Activated naive CD4-positive, alpha-beta T cell treated with anti-CD3 and anti-CD28 coated beads, Interleukin-2, amount 10 ng/mL, durations not matched to agents 7 days and 5 days (primary cell): ENCODE data around the gene CNTFR.

Experiments
- CTCF ChIA-PET: fragments of 350-600 bp; sonication (Branson Sonifier 250); formaldehyde crosslinking; loops from one replicate; lab custom pipeline; 2021; ENCODE audit warnings: antibody characterized with exemption; lab: Charles Lee
- DNase-seq: peaks from one replicate; pipeline ENCODE4 v3.0.0-alpha.2; 2020
- H3K27ac Mint-ChIP-seq: one replicate; pipeline ENCODE4 v1.8.0; 2021; ENCODE audit warnings: mild to moderate bottlenecking, moderate library complexity, mixed read lengths
- H3K27me3 Mint-ChIP-seq: one replicate; pipeline ENCODE4 v1.8.0; 2021; ENCODE audit warnings: mild to moderate bottlenecking, mixed read lengths
- H3K36me3 Mint-ChIP-seq: one replicate; pipeline ENCODE4 v1.8.0; 2021; ENCODE audit warnings: mixed read lengths
- H3K4me1 Mint-ChIP-seq: one replicate; pipeline ENCODE4 v1.8.0; 2021; ENCODE audit warnings: mixed read lengths
- H3K4me3 Mint-ChIP-seq: one replicate; pipeline ENCODE4 v1.8.0; 2021; ENCODE audit warnings: mild to moderate bottlenecking, moderate library complexity, mixed read lengths
- H3K9me3 Mint-ChIP-seq: one replicate; pipeline ENCODE4 v1.8.0; 2021; ENCODE audit warnings: mixed read lengths

CNTFR gene

DNA sequence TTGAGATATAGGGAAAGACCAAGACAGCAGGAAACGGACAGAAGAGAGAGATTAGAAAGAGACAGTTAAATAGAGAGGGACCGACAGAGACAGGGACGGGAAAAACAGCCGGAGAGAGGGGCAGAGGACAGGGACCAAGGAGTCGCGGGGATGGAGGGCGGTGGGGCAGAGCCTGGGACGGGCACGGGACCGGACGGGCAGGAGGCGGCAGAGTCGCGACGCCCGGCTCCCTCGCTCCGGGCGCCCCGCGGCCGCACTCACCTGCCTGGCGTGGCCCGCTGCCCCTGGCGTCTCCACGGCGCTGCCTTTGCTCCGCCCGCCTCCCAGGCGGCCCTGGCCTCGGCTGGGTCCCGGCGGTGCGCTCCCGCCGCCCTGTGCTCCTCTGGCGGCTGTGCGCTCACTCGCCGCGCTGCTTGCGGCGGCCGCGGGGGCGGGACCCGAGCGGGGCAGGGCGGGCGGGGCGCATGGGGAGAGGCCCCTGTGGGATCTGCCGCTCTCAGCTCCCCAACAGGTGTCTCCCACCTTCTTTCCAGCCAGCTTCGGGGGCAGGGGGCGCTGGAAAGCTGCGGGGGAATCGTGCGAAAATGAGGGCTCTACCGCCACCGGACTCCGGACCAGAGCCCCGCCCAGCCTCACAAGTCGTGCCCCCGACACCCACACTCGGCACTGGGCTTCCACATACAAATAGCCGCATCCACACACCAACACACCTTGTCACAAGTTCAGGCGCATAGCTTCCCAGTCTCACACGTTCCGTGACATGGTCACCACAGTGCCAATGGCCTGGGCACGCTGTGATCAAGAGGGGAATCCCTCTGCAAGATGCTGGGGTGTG, 39.3 kb upstream of the CNTFR start, which contains the start of gene ARID3C:
Gene ARID3C (minus strand): TSS at position 411 of the 835 bp plus-strand sequence. CDS start 1,052 bp downstream, outside the sequence.
- no peaks in the 10 kb centered on the region for H3K9me3 Mint-ChIP-seq
- peaks cover 18% of the 10 kb centered on the region for H3K4me1 Mint-ChIP-seq
- peak within 1 kb of the TSS; percentile 65 for H3K4me3 Mint-ChIP-seq
- no peaks in the 10 kb centered on the region for H3K36me3 Mint-ChIP-seq
- CTCF ChIA-PET, result interaction anchor here (1.3 to 9.9 kb wide), 2 partner anchors 14 to 23 kb away, joined by 4 to 130 read pairs; partner anchors contain the start of gene RPP25L
- H3K27me3 Mint-ChIP-seq, result peaks cover 76% of the 10 kb centered on the region
- peak; percentile 58 for DNase-seq
- H3K27ac Mint-ChIP-seq, result no peak within 1 kb of the TSS

DNA sequence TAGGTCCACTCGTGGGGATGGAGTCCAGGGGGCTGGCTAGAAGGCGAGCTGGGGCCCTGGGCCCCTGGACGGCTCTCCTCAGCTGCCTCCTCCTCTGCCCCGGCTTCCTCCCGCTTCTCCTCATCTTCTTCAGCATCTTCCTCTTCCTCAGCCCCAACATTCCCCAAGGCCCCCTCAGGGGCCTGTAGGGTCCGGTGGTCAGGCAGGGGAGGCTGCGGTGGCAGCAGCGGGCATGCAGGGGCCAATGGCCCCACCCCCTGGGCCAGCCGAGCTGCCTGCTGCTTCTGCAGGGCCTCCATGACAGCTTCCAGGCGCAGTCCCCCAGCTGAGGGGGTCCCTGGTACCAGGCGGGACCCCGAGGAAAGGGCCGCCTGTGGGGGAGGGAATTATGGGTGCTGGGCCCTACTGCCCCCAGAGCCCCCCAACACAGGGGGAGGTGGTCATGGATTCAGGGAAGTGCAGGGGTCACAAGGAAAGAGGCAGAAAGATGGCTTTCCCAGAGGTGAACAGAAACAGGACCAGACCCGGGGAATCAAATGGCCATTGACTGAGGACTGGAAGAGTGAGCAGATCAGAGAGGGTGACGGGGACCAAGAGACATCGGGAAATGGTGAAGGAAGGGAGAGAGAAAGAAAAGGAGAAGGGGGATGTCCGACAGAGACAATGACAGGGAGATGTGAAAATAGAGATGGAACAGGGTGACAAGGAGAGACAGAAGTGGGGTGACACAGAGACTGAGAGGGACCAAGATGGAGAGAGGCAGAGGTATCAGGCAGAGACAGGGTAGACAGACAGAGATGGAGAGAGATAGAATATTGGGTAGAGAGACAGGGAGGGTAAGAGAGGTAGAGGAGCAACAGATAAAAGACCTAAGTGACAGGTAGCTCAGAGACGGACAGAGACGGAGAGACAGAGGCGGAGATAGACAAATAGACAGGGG, 38.5 kb upstream of the CNTFR start:
- H3K27me3 Mint-ChIP-seq, result peaks cover 84% of the 10 kb centered on the region

GRCh38 chr9:34625186-34625486, 35.6 kb upstream of the CNTFR start:
- no peaks in the 10 kb centered on the region for H3K9me3 Mint-ChIP-seq
- no peak for DNase-seq
- peaks cover 96% of the 10 kb centered on the region for H3K27me3 Mint-ChIP-seq
- H3K4me1 Mint-ChIP-seq, result peaks cover 28% of the 10 kb centered on the region
- no peak overlapping the region for H3K27ac Mint-ChIP-seq
- H3K4me3 Mint-ChIP-seq, result no peak overlapping the region
- H3K36me3 Mint-ChIP-seq, result no peaks in the 10 kb centered on the region
- CTCF ChIA-PET, result interaction anchor here (1.1 to 2.4 kb wide), 5 partner anchors 8 to 33 kb away, joined by 3 to 13 read pairs (median 5); partner anchors contain the start of gene SIGMAR1

More for the DNA sequence above, 38.5 kb upstream of the CNTFR start:
- H3K27ac Mint-ChIP-seq, result no peak overlapping the region
- H3K36me3 Mint-ChIP-seq, result no peaks in the 10 kb centered on the region
- no peaks in the 10 kb centered on the region for H3K9me3 Mint-ChIP-seq
- CTCF ChIA-PET, result no interaction called here
- H3K4me3 Mint-ChIP-seq, result peak overlapping the region; percentile 60
- DNase-seq, result no peak
- peaks cover 21% of the 10 kb centered on the region for H3K4me1 Mint-ChIP-seq

- no peaks in the 10 kb centered on the region for H3K9me3 Mint-ChIP-seq
- CTCF ChIA-PET, result interaction anchor here (1.1 to 2.4 kb wide), 3 partner anchors 10 to 13 kb away, joined by 3 to 13 read pairs (median 7); partner anchors contain the start of gene SIGMAR1
Measured at GRCh38 chr9:34624475-34625185, 35.1 kb upstream of the CNTFR start.

GRCh38 chr9:34623374-34624235, 34.1 kb upstream of the CNTFR start:
- peak; percentile 29 for DNase-seq
- no peak overlapping the region for H3K27ac Mint-ChIP-seq
- no peaks in the 10 kb centered on the region for H3K36me3 Mint-ChIP-seq
- CTCF ChIA-PET, result interaction anchor here (0.7 to 4.1 kb wide), 3 partner anchors 9 to 32 kb away, joined by 4 to 40 read pairs (median 5); no protein-coding TSS in a partner anchor
- H3K4me1 Mint-ChIP-seq, result peaks cover 36% of the 10 kb centered on the region
- H3K9me3 Mint-ChIP-seq, result no peaks in the 10 kb centered on the region
- H3K27me3 Mint-ChIP-seq, result peaks cover 80% of the 10 kb centered on the region
- no peak overlapping the region for H3K4me3 Mint-ChIP-seq

More at GRCh38 chr9:34624475-34625185, 35.1 kb upstream of the CNTFR start:
- Mint-ChIP-seq H3K4me3 (no peak overlapping the region), H3K4me1 (peaks cover 31% of the 10 kb centered on the region), H3K36me3 (no peaks in the 10 kb centered on the region), H3K27me3 (peaks cover 91% of the 10 kb centered on the region), H3K27ac (no peak overlapping the region)
- DNase-seq, result no peak

GRCh38 chr9:34620061-34620994, 30.8 kb upstream of the CNTFR start, which contains the start of gene DCTN3:
DCTN3 (minus strand) TSS chr9:34620495; CDS start chr9:34620464, 31 bp downstream.
- Mint-ChIP-seq H3K4me3 (peak within 1 kb of the TSS; percentile 85), H3K27me3 (peaks cover 48% of the 10 kb centered on the region), H3K9me3 (no peaks in the 10 kb centered on the region), H3K4me1 (peaks cover 32% of the 10 kb centered on the region), H3K27ac (peak within 1 kb of the TSS; percentile 76), H3K36me3 (peaks cover 17% of the 10 kb centered on the region)
- peak; percentile 97 for DNase-seq
- CTCF ChIA-PET, result interaction anchor here (0.8 to 4.1 kb wide), 9 partner anchors 11 to 119 kb away, joined by 3 to 40 read pairs (median 4); partner anchors contain the start of genes GALT and SIGMAR1

- no peak for DNase-seq
- peaks cover 34% of the 10 kb centered on the region for H3K36me3 Mint-ChIP-seq
- CTCF ChIA-PET, result interaction anchor here (1.0 to 8.5 kb wide), 4 partner anchors 12 to 87 kb away, joined by 3 to 130 read pairs (median 4); partner anchors contain the start of gene SIGMAR1
- H3K4me1 Mint-ChIP-seq, result peaks cover 41% of the 10 kb centered on the region
- H3K4me3 Mint-ChIP-seq, result no peak overlapping the region
- H3K27ac Mint-ChIP-seq, result no peak overlapping the region
- H3K9me3 Mint-ChIP-seq, result no peaks in the 10 kb centered on the region
- H3K27me3 Mint-ChIP-seq, result no peaks in the 10 kb centered on the region
Measured at GRCh38 chr9:34615132-34615531, 25.6 kb upstream of the CNTFR start.

DNA sequence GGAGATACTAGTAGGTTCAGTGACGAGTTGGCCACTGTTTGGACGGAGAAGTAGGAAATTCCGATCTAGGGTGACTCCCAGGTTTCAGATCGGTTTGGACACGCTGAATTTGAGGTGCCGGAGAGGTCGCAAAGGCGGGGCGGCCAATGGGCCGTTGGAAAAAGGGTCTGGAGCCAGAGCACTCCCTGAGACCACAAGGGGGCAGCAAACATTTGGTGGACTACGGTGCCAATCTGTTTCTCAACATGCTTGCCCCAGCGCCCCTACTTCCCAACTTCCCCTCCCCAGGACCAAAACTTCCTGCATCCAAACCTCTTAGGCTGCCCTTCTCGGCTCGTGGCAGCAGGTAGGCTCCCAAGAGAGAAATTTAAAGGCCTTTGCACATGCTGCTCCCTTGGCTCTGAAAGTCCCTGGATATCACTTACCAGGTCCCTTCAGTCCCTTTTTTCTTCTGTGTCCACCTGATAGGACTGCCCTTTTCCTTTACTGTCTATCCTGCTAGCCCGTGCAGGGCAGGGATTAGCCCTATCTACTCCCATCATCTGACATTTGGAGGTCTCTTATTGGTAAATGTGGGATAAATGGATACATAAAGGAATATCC, 23.4 kb upstream of the CNTFR start:
- peak; percentile 78 for DNase-seq
- CTCF ChIA-PET, result interaction anchor here (0.7 to 8.5 kb wide), 9 partner anchors 9 to 160 kb away, joined by 3 to 130 read pairs (median 3); partner anchors contain the start of genes GALT and SIGMAR1
- Mint-ChIP-seq H3K4me1 (peaks cover 26% of the 10 kb centered on the region), H3K9me3 (no peaks in the 10 kb centered on the region), H3K27ac (peak overlapping the region; percentile 89), H3K27me3 (no peaks in the 10 kb centered on the region), H3K36me3 (peaks cover 31% of the 10 kb centered on the region), H3K4me3 (peak overlapping the region; percentile 91)

- CTCF ChIA-PET, result interaction anchor here (1.0 to 8.5 kb wide), 5 partner anchors 10 to 154 kb away, joined by 3 to 130 read pairs (median 4); partner anchors contain the start of genes DNAI1, FAM219A and SIGMAR1
- H3K36me3 Mint-ChIP-seq, result peaks cover 28% of the 10 kb centered on the region
- no peaks in the 10 kb centered on the region for H3K27me3 Mint-ChIP-seq
- H3K9me3 Mint-ChIP-seq, result no peaks in the 10 kb centered on the region
- H3K4me1 Mint-ChIP-seq, result peaks cover 26% of the 10 kb centered on the region
- H3K4me3 Mint-ChIP-seq, result peak within 1 kb of the TSS; percentile 91
- DNase-seq, result peak; percentile 88
- H3K27ac Mint-ChIP-seq, result peak within 1 kb of the TSS; percentile 89
Measured at GRCh38 chr9:34611811-34612787, 22.6 kb upstream of the CNTFR start, which contains the start of gene RPP25L. RPP25L (minus strand) TSS chr9:34612097; CDS start chr9:34611296, 801 bp downstream.

DNA sequence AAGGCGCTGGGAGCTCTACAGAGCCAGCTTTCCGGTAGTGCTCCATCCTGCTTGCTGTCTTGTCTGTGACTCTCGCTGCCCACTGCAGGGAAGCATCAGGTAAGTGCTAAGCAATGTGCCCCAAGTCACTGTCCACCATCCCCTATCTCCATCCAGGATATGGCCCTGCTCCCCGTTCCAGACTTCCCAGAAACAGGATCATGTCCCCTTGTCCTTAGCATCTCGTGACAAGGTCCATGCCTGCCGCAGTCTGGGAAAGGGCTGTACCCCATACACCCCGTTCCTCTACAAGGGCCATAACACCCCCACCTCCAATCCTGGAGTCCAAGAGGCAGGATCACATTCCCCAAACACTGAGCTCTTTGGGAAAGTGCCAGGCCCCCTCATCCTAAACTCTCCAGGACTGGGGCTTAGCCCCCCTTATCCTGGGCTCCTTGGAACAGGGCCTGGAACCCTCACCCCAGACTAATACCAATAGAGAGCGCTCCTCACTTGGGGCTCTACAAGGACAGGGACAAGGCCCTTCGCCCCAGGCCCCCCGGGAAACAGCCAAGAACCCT, 21.8 kb upstream of the CNTFR start:
- no peaks in the 10 kb centered on the region for H3K9me3 Mint-ChIP-seq

More for the DNA sequence above, 21.8 kb upstream of the CNTFR start:
- H3K27me3 Mint-ChIP-seq, result no peaks in the 10 kb centered on the region
- CTCF ChIA-PET, result interaction anchor here (1.0 to 8.5 kb wide), 5 partner anchors 12 to 153 kb away, joined by 3 to 130 read pairs (median 4); partner anchors contain the start of genes DNAI1, FAM219A and SIGMAR1
- H3K27ac Mint-ChIP-seq, result peak overlapping the region; percentile 89
- DNase-seq, result no peak
- H3K36me3 Mint-ChIP-seq, result peaks cover 22% of the 10 kb centered on the region
- peaks cover 26% of the 10 kb centered on the region for H3K4me1 Mint-ChIP-seq
- H3K4me3 Mint-ChIP-seq, result peak overlapping the region; percentile 91
